ENCODE data around the gene QKI.

- TF ChIP-seq CTCF (IDR thresholded peaks at IDR 0.05; ENCODE audit: insufficient read depth, low read depth, low read length) (no peak), EZH2 (IDR thresholded peaks at IDR 0.05; ENCODE audit: insufficient read depth, low read length) (no peak)
Measured at GRCh38 chr6:163527291-163527690, 112.8 kb downstream of the QKI start.
